WTC11 (cell line): ENCODE data around the gene CACNA1D.

Experiments used
- FOXK1 ChIP-seq: sonication (generic); formaldehyde crosslinking; IDR thresholded peaks from 2 replicates; pipeline ENCODE4 v1.8.0; 2022; ENCODE audit warnings: mild to moderate bottlenecking, moderate library complexity, missing genetic modification reagents
- STAT6 ChIP-seq: sonication (generic); formaldehyde crosslinking; conservative IDR thresholded peaks from 2 replicates; pipeline ENCODE4 v1.8.1; 2023; ENCODE audit warnings: mild to moderate bottlenecking, low read depth, missing genetic modification reagents, moderate library complexity
- TF ChIP-seq, protein P1 (sequence below): sonication (generic); formaldehyde crosslinking; IDR thresholded peaks from 2 replicates; pipeline ENCODE4 v1.8.0; 2022; ENCODE audit warnings: mild to moderate bottlenecking, missing genetic modification reagents
- TF ChIP-seq, protein P2 (sequence below): sonication (generic); formaldehyde crosslinking; IDR thresholded peaks from 2 replicates; pipeline ENCODE4 v1.8.1; 2022; ENCODE audit warnings: missing genetic modification reagents, borderline replicate concordance

- no peak for TF ChIP-seq FOXK1 (CRISPR knock-in tag)
- TF ChIP-seq STAT6 (CRISPR knock-in tag): no peak
- TF ChIP-seq, protein P1, sequence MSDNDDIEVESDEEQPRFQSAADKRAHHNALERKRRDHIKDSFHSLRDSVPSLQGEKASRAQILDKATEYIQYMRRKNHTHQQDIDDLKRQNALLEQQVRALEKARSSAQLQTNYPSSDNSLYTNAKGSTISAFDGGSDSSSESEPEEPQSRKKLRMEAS: no peak
- TF ChIP-seq, protein P2, sequence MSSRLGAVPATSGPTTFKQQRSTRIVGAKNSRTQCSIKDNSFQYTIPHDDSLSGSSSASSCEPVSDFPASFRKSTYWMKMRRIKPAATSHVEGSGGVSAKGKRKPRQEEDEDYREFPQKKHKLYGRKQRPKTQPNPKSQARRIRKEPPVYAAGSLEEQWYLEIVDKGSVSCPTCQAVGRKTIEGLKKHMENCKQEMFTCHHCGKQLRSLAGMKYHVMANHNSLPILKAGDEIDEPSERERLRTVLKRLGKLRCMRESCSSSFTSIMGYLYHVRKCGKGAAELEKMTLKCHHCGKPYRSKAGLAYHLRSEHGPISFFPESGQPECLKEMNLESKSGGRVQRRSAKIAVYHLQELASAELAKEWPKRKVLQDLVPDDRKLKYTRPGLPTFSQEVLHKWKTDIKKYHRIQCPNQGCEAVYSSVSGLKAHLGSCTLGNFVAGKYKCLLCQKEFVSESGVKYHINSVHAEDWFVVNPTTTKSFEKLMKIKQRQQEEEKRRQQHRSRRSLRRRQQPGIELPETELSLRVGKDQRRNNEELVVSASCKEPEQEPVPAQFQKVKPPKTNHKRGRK (CRISPR knock-in tag): no peak
These were observed 213.7 kb downstream of the CACNA1D start for GRCh38 chr3:53708001-53708621.
